Activated T-helper 1 cell treated with Interleukin-2 at 50 U/mL for 16 hours (primary cell): Measurements from ENCODE around the gene LMLN.
"Not testable (repeated sequence)": the region's sequence is repeated elsewhere in the genome, so short reads cannot be mapped to it uniquely, and the experiment has no call there.

Source experiments
- DNase-seq: peaks from one replicate; pipeline ENCODE4 v3.0.0-alpha.2; 2020; ENCODE audit warnings: low read depth

The LMLN gene

DNA sequence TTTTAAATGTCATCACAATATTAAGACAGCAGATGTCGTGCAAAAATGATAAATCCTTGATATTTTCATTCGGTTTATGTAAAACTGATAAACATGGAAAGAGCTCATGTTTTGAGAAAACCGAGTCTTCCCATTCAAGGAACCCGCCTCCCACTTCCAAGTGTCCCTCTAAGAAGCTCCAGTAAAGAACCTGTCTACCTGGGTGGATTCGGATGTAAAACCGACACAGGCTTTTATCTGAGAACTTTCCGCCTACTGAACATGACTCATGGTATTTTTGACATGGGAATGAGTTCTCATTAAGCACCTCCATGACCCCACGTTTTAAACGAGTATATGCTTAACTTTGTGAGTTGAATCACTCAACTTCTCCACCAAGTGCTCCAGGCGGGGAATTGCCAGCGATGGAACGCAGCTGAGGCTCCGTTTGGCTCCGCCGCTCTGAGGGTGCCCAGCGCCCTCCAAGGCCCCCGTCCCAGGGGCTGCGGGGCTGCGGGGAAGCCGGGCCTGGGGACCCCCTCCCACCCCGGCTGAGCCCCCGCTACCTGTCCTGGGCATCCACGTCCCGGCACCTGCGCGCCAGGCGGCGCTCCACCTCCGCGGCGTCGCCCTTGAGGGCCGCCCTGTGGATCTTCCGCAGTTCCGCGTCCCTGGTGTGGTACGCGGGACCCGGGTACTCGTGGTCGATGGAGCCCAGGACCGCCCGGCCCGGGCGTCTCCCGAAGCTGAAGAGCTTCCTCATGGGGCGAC is 119.9 kb downstream of the LMLN start:
- DNase-seq, result peak; percentile 22

DNA sequence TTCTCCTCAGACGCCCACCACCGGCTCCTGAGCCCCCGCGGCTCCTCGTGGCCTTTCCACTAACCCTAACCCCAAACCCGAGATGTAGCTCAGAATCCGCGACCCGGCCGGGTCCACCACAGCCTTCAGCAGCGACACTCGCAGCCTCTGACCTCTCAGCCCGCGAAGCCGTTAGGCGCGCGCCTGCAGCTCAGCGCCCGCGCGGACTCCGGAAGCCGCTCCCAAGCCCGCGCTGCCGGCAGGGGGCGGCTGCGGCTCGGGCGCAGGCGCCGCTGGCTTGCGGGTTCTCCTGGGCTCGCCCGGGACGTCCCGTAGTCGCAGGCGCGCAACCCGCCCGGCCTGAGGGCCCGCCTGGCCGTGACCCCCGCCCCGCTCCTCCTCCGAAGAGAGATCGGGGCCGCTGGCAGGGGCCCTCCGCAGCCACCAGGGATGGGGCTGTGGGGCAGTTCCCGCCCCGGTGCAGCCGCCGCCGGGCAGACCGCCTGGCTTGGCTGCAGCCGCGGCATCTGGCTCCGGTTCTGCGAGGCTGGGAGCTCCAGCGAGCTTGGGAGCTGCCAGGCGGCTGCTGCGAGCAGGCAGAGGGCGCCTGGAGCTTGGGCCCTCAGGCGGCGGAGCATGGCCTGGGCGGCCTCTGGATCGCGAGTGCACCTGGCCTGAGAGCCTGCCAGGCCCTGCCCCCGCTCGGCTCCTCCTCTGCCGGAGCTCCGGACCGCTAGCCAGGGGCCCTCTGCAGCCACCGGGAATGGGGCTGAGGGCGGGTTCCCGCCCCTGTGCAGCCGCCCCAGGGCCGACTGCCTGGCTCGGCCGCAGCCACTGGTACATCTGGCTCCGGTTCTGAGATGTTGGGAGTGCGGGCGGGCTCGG is 120.7 kb downstream of the LMLN start:
- DNase-seq, result peak; percentile 71

DNA sequence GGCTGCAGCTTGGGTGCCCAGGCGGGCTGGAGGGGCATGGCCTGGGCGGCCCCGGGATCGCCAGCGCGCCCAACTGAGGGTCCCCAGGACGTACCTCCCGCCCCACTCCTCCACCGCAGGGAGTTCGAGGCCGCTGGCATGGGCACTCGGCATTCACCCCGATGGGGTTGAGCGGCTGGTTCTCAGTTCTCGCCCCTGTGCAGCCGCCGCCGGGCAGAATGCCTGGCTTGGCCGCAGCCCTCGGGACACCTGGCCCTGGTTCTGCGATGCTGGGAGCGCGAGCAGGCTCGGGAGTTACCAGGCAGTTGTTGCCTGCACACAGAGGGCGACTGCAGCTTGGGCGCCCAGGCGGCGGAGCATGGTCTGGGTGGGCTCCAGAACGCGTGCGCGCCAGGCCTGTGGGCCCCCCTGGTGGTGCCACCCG is 121.4 kb downstream of the LMLN start:
- no peak for DNase-seq

DNA sequence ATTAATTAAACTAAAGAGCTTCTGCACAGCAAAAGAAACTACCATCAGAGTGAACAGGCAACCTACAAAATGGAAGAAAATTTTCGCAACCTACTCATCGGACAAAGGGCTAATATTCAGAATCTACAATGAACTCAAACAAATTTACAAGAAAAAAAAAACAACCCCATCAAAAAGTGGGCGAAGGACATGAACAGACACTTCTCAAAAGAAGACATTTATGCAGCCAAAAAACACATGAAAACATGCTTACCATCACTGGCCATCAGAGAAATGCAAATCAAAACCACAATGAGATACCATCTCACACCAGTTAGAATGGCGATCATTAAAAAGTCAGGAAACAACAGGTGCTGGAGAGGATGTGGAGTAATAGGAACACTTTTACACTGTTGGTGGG is 122.2 kb downstream of the LMLN start:
- not testable (repeated sequence) for DNase-seq

DNA sequence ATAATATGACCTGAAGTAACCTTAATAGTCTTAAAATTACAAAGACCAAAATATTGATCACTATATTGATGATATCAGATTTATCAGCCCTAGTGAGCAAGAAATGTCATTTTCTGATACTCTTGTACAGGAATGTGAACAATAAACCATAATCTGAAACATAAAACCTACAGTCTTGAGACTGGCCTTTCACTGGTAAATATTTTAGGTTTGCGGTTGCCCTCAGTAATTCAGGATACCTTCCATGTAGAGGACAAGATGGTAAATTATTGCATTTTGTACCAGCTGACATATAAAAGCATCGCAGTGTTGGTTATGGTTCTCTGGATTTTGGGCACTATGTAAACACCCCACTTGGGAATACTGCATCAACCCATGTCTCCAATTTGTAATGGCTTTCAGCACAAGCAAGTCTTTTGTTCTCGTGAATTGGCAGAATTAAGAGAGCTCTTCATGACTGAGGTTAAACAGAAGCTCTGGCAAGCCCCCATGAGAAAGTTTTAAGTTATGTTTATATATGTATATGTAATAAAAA is 128.5 kb downstream of the LMLN start:
- no peak for DNase-seq

DNA sequence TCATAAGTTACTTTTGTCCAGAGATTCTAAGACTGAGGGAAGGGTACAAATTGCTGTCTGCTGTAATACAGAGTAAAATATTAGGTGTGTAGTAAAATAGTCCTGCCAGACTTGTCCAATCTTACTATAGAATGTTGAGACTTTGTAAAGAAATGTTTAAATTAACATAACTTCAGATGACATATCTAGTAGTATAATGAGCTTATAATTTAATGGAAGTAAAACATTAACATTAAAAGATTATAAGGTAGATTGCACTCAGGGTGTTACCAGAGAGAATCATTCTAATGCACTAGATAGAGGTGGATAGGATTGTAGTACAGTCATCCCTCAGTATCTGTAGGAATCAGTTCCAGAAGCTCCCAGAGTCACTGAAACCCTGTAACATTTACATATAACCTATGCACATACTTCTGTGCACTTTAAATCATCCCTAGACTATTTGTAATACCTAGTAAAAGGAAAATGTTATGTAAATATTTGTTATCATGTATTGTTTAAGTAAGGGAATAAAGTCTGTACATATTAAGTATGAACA is 130.8 kb downstream of the LMLN start:
- no peak for DNase-seq

DNA sequence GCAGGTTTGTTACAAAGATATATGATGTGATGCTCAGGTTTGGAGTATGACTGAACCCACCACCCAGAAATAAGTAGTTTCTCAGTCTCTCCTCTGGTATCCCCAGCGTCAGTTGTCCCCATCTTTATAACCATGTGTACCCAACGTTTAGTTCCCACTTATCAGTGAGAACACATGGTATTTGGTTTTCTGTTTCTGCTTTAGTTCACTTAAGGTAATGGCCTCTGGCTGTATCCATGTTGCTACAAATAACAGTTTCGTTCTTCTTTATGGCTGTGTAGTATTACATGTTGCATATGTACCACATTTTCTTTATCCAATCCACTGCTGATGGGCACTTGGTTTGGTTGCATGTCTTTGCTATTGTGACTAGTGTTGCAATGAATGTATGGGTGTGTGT is 132.3 kb downstream of the LMLN start:
- no peak for DNase-seq

DNA sequence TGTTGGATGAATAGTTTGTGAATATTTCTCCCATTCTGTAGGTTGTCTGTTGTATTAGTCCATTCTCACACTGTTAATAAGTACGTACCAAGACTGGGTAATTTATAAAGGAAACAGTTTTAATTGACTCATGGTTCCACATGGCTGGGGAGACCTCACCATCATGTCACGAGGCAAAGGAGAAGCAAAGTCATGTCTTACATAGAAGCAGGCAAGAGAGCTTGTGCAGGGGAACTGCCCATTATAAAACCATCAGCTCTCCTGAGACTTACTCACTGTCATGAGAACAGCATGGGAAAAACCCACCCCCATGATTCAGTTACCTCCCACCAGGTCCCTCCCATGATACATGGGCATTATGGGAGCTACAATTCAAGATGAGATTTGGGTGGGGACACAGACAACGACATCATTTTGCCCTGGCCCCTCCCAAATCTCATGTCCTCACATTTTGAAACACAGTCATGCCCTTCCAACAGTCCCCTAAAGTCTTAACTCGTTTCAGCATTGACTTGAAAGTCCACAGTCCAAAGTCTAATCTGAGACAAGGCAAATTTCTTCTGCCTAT is 133.2 kb downstream of the LMLN start:
- no peak for DNase-seq
